Ascending aorta (tissue), 2 donors: ENCODE data around the gene SAMD13. TPM values are rescaled to one million over a fixed set of nuclear protein-coding genes. Genes with fewer than 3 reads are reported as not detected.

ENCODE experiments used
- DNase-seq, 2 donors: peaks; one replicate each; pipeline ENCODE4 v3.0.0-alpha.2; 2019; ENCODE audit warnings: low spot score in 2 of 2
- H3K27ac ChIP-seq, 2 donors: fragments of 200-600 bp; sonication (generic); one replicate each; pipeline ENCODE4 v1.5.1; 2016 to 2017; ENCODE audit warnings: mild to moderate bottlenecking in 1 of 2
- H3K27me3 ChIP-seq: fragments of 200-600 bp; sonication (generic); one replicate; pipeline ENCODE4 v1.5.1; 2017
- H3K36me3 ChIP-seq, 2 donors: fragments of 200-600 bp; sonication (generic); one replicate each; pipeline ENCODE4 v1.5.1; 2016
- H3K4me1 ChIP-seq, 2 donors: fragments of 200-600 bp; sonication (generic); one replicate each; pipeline ENCODE4 v1.5.1; 2016 to 2017; ENCODE audit warnings: mild to moderate bottlenecking in 1 of 2
- H3K4me3 ChIP-seq, 2 donors: fragments of 200-600 bp; sonication (generic); one replicate each; pipeline ENCODE4 v1.5.1; 2016 to 2017; ENCODE audit warnings: mild to moderate bottlenecking in 1 of 2
- H3K9me3 ChIP-seq, 2 donors: fragments of 200-600 bp; sonication (generic); one replicate each; pipeline ENCODE4 v1.5.1; 2016
- CTCF ChIP-seq, 3 experiments: fragments of 200-600 bp in 2 of 3; fragments of 450-650 bp in 1 of 3; sonication (generic) in 2 of 3; IDR thresholded peaks; one replicate each; pipeline ENCODE4 v1.5.1; 2016 to 2019; ENCODE audit warnings: antibody characterized with exemption in 3 of 3, mild to moderate bottlenecking in 1 of 3, moderate library complexity in 1 of 3
- intact Hi-C: fragments of 100-400 bp; cut with DNase I; formaldehyde crosslinking; loops from one replicate; pipeline ENCODE4 v1.15.1; 2023
- total RNA-seq: library from RNA; depleted of rRNA; stranded (reverse); fragments of >200 nt; gene quantifications from one replicate; pipeline ENCODE4 v1.1.0, GENCODE V29; 2016

The SAMD13 gene
- not detected for total RNA-seq

GRCh38 chr1:84301004-84301784 lies at the start of gene SAMD13:
Gene SAMD13 (plus strand): TSS chr1:84301708. CDS start chr1:84303235, 1,527 bp downstream.
- DNase-seq: peak; percentile 10 to 86
- TF ChIP-seq CTCF (IDR thresholded peaks at IDR 0.05): no peak
- peak within 1 kb of the TSS; percentile 39 to 60 for H3K4me3 ChIP-seq
- peak within 1 kb of the TSS; percentile 47 to 90 for H3K27ac ChIP-seq
- no peaks in the 10 kb centered on the region for H3K36me3 ChIP-seq
- intact Hi-C loops: loop anchor here (5.0 kb wide), 1 partner anchor 224 kb away; no protein-coding TSS in a partner anchor
- H3K27me3 ChIP-seq: no peaks in the 10 kb centered on the region
- H3K4me1 ChIP-seq: peaks cover 0 to 15% of the 10 kb centered on the region in 2 donors
- peaks cover 0 to under 1% of the 10 kb centered on the region in 2 donors for H3K9me3 ChIP-seq

GRCh38 chr1:84253036-84253435 lies 48.5 kb upstream of the SAMD13 start:
- Histone ChIP-seq H3K36me3 (no peaks in the 10 kb centered on the region), H3K4me1 (peaks cover 4 to 8% of the 10 kb centered on the region in 2 donors), H3K9me3 (peaks cover 0 to 4% of the 10 kb centered on the region in 2 donors), H3K4me3 (no peak overlapping the region), H3K27ac (peak overlapping the region; percentile 71 to 72), H3K27me3 (no peaks in the 10 kb centered on the region)
- DNase-seq: no peak
- no peak for TF ChIP-seq CTCF (IDR thresholded peaks at IDR 0.05)
- intact Hi-C loops: no loop called here

GRCh38 chr1:84253891-84254290 lies 47.6 kb upstream of the SAMD13 start:
- DNase-seq: peak; percentile 18 to 79
- Histone ChIP-seq H3K4me1 (peaks cover 4 to 8% of the 10 kb centered on the region in 2 donors), H3K36me3 (no peaks in the 10 kb centered on the region), H3K9me3 (peaks cover 0 to 4% of the 10 kb centered on the region in 2 donors), H3K27ac (peak overlapping the region; percentile 71 to 72), H3K27me3 (no peaks in the 10 kb centered on the region), H3K4me3 (no peak overlapping the region)
- no peak for TF ChIP-seq CTCF (IDR thresholded peaks at IDR 0.05)
- intact Hi-C loops: loop anchor here (1.0 kb wide), 1 partner anchor 44 kb away; no protein-coding TSS in a partner anchor

- Histone ChIP-seq H3K4me3 (no peak overlapping the region), H3K4me1 (peaks cover 4 to 8% of the 10 kb centered on the region in 2 donors), H3K27me3 (no peaks in the 10 kb centered on the region), H3K27ac (no peak overlapping the region), H3K9me3 (peaks cover 0 to 4% of the 10 kb centered on the region in 2 donors), H3K36me3 (no peaks in the 10 kb centered on the region)
- intact Hi-C loops: loop anchor here (1.0 kb wide), 1 partner anchor 44 kb away; no protein-coding TSS in a partner anchor
- no peak for DNase-seq
- TF ChIP-seq CTCF (IDR thresholded peaks at IDR 0.05): no peak
These were observed 46.7 kb upstream of the SAMD13 start for GRCh38 chr1:84254703-84255238.

- DNase-seq: no peak
- Histone ChIP-seq H3K4me1 (peaks cover 4 to 8% of the 10 kb centered on the region in 2 donors), H3K9me3 (peaks cover 0 to 1% of the 10 kb centered on the region in 2 donors), H3K36me3 (no peaks in the 10 kb centered on the region), H3K4me3 (no peak overlapping the region), H3K27ac (no peak overlapping the region), H3K27me3 (no peaks in the 10 kb centered on the region)
- TF ChIP-seq CTCF (IDR thresholded peaks at IDR 0.05): no peak
- intact Hi-C loops: no loop called here
These were observed 45.9 kb upstream of the SAMD13 start for GRCh38 chr1:84255582-84255981.
